HG02678 (cell line): Measurements from ENCODE around the gene TMEM117.

ENCODE experiments used
- ATAC-seq: cut with Tn5 transposase; IDR thresholded peaks from one replicate; pipeline ENCODE4 v1.9.1; 2021; ENCODE audit warnings: mild to moderate bottlenecking, moderate library complexity; ENCODE audit not compliant: unreplicated experiment

TMEM117 gene

GRCh38 chr12:43835656-43836474 lies at the start of gene TMEM117:
Gene TMEM117 (plus strand): TSS chr12:43836081.
- ATAC-seq, result peak; percentile 75

- no peak for ATAC-seq
Observed at GRCh38 chr12:43786899-43787693, 48.8 kb upstream of the TMEM117 start.

GRCh38 chr12:43789941-43790340 lies 45.9 kb upstream of the TMEM117 start:
- no peak for ATAC-seq

DNA sequence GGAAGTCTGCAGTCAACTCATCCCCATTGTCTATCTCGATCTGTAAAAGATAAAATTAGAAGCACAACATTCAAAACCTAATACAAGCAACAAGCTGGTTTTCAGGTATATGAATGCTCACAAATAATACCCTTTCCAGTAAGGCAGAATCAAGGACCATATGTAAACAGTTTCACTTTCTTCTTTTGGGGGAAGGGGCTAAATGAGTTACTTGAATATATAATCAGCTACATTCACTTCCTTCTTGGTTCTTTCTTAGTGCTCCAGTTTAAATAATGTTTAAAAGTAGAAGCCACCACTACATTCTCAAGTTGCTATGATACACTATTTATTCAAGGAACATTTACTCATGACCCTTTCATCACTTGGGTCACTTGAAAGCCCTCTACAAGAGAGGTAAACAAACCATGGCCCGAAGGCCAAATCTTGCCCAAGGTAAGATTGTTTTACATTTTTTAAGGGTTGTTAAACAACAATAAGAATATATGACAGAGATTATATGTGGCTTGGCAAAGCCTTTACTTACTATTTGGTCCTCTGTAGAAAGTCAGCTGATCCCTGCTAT lies 40.1 kb upstream of the TMEM117 start:
- ATAC-seq, result no peak

GRCh38 chr12:43797561-43798217 lies 38.2 kb upstream of the TMEM117 start:
- no peak for ATAC-seq

DNA sequence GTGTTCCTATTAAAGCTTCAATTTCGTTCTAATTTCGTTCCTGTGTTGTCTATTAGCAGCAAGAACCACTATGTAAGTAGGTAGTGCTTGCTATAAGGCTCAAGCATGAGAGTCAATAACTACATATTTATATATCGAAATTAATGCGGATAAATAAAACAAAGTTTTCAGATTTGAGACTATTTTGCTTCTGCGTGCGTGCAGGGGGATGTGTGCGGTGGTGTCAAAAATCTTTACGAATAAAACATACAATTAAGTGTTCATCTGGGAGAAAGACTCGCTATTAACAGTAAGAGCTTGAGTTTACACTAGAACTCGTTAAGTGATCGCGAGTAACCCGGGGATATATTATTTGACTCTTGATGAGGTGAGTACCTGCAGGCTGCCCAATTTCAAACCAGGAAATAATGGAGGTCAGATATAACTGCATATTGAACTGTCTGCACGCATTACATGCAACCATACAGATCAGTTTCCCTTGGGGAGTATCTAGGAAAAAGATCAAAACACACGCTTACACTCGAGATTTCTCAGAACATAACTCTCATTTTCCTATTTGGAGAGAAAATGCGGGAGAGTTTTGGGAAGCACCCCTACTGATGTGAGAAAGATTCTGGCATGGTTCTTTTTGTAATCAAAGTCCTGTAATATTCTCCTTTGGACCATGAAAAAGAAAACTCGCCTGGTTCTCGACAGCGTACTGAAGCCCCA lies 30.6 kb upstream of the TMEM117 start:
- no peak for ATAC-seq

- peak; percentile 96 for ATAC-seq
Observed at GRCh38 chr12:43805860-43806736, 29.8 kb upstream of the TMEM117 start, which contains the start of gene TWF1. Gene TWF1 (minus strand): TSS chr12:43806317. CDS start chr12:43806245, 72 bp downstream.

DNA sequence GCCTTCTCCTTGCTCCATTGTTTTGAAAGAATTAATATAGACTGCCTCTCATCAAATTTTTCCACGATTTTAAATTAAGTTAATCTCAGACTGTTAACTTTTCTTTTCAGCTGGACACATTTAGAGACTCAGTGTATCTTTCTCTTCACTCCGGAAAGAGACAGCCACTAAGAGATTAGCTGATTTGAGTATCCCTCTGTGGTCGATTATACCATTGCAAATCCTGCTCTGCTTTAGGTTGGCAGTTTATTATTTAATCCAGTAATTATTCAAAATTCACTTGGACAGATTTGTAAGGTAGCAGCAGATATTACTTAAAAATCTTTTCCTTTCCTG lies 29.2 kb upstream of the TMEM117 start:
- no peak for ATAC-seq

DNA sequence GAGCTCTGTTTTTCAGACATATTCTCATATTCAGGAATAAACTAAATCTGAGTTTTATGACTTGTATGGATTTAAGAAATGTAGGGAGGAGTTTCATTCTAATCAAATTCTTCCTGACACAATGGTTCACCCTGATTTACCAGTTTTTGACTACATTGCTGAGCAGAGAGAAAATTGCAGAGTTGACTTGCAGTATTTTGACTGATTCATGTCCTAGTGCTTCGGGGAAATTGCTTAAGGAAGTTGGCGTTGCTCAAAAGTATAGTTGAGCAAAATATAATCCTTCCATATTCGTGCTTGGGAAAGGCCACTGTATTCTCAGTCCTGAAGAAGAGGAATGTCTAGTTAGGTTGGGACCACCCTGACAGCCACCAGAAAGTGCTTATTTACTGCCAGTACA lies 28.5 kb upstream of the TMEM117 start:
- ATAC-seq, result no peak

DNA sequence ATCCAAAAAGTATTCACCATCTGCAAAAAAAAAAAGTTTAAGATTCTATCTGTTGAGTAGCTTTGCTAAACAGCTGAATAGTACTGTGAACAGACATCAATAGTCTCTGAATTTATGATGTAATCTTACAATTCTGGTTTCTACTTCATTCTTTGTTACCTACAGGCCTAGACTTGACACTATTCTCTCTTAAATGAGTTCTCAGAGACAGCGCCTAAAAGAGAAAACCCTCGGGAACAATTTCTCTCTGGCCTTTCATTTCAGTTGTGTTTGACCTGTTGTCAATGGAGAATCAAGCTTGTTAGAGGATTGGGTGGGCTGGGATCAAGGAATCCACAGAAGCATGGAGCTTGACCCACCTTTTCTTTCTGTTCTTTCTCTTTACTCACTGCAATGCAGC lies 23.8 kb upstream of the TMEM117 start:
- no peak for ATAC-seq

DNA sequence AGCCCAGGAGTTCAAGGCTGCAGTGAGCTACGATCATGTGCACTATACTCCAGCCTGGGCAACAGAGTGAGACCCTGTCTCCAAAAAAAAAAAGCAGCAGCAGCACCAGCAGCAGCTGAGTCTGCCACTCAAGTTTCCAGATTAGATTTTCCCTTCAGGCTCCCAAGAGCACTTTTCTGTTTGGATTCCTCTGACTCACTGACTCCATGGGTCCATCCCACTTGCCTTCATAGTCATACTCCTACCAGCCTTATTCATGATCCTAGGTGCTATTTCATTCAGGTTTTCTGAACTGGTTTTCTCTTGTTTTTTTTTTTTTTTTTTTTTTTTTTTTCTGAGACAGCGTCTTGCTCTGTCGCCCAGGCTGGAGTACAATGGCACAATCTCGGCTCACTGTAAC lies 23.0 kb upstream of the TMEM117 start:
- ATAC-seq, result no peak

GRCh38 chr12:43815416-43815815 lies 20.5 kb upstream of the TMEM117 start:
- no peak for ATAC-seq

DNA sequence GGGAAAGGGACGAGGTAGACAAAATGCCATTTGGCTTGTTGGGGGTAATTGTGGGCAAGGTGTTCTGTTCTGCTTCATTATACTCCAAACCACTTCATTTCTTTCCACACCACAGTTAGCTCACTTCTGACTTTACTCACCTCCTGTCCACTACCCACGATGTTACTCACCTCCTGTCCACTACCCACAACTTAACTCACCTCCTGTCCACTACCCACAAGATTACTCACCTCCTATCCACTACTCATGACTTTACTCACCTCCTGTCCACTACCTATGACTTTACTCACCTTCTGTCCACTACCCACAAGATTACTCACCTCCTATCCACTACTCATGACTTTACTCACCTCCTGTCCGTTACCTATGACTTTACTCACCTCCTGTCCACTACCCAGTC lies 19.7 kb upstream of the TMEM117 start:
- no peak for ATAC-seq

GRCh38 chr12:43824207-43824775 lies 11.6 kb upstream of the TMEM117 start:
- ATAC-seq, result no peak

DNA sequence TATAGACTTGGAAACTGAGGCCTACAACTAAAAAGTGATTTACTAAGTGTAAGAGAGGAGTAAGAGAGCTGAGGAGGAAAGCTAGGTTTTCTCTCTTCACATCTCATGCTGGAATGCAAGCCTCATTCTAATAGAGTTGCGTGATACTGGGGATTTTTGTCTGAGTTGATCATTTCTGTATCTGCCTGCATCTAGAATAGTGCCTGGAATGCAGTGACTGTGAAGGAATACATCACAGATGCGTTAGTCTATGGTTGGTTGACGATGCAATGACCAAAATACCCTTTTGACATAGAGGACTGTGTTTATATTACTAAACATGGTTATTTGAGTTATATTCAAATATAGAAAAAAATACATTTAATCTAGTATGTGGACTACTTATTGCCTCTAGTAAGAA lies 9.2 kb upstream of the TMEM117 start:
- ATAC-seq, result no peak

DNA sequence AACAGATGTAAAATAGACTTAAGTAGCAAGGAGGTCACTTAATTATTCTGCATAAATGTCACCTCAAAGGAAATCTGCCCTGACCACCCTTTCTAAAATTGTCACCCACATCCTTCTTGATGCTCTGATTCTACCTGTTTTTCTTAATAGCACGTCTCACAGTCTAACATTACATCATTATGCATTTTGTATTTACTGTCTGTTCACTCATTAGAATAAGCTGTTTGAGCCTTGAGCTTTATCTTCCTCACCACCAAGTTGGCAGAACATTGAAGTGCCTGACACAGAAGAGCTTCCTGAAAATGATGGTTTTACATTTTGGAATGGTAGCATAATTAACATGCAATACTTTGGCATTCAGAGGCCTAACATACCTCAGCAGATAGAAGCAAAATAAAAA lies 8.8 kb upstream of the TMEM117 start:
- no peak for ATAC-seq

GRCh38 chr12:43832463-43833168 lies 3.3 kb upstream of the TMEM117 start:
- no peak for ATAC-seq

DNA sequence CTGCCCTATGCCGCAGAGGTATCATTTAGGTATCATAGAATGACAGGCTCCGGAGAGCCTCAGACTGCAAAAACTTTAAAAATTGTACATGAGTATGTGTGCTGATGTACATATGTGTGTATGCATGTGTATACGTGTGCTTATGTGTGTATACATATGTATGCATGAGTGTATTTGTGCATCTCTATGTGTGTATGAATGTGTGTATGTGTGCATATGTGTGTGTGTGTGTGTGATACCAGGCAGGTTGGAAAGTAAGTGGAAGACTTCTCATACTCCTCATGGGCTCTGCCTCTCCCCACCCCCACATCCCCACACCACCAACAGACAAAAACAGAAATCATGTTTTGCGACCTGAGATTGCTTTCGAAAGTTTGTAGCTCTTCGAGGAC lies 621 bp upstream of the TMEM117 start:
- ATAC-seq, result peak; percentile 2

GRCh38 chr12:43836475-43836989 lies 651 bp downstream of the TMEM117 start:
- ATAC-seq, result peak; percentile 21
